HUES6 (cell line): ENCODE results near the gene SIDT2.
"Not testable (repeated sequence)": the region's sequence is repeated elsewhere in the genome, so short reads cannot be mapped to it uniquely, and the experiment has no call there.

Experiments
- H3K27ac ChIP-seq: 2 replicates; pipeline ENCODE4 v1.7.0; 2013; ENCODE audit warnings: low read depth, mild to moderate bottlenecking, low read length, inconsistent platforms
- H3K27me3 ChIP-seq: 2 replicates; pipeline ENCODE4 v1.6.1; 2013; ENCODE audit warnings: low read length; ENCODE audit not compliant: control insufficient read depth, insufficient read depth
- H3K36me3 ChIP-seq: 2 replicates; pipeline ENCODE4 v1.6.1; 2013; ENCODE audit warnings: low read length; ENCODE audit not compliant: control insufficient read depth, insufficient read depth
- H3K4me1 ChIP-seq: 2 replicates; pipeline ENCODE4 v1.6.1; 2013; ENCODE audit warnings: low read length; ENCODE audit not compliant: control insufficient read depth, insufficient read depth
- H3K4me3 ChIP-seq: 2 replicates; pipeline ENCODE4 v1.5.1; 2013; ENCODE audit warnings: low read depth, low read length
- H3K9ac ChIP-seq: one replicate; pipeline ENCODE4 v1.6.1; 2013; ENCODE audit warnings: mild to moderate bottlenecking, low read length
- H3K9me3 ChIP-seq: 2 replicates; pipeline ENCODE4 v1.6.1; 2013; ENCODE audit warnings: low read depth, low read length; ENCODE audit not compliant: control insufficient read depth, insufficient read depth

SIDT2 gene

DNA sequence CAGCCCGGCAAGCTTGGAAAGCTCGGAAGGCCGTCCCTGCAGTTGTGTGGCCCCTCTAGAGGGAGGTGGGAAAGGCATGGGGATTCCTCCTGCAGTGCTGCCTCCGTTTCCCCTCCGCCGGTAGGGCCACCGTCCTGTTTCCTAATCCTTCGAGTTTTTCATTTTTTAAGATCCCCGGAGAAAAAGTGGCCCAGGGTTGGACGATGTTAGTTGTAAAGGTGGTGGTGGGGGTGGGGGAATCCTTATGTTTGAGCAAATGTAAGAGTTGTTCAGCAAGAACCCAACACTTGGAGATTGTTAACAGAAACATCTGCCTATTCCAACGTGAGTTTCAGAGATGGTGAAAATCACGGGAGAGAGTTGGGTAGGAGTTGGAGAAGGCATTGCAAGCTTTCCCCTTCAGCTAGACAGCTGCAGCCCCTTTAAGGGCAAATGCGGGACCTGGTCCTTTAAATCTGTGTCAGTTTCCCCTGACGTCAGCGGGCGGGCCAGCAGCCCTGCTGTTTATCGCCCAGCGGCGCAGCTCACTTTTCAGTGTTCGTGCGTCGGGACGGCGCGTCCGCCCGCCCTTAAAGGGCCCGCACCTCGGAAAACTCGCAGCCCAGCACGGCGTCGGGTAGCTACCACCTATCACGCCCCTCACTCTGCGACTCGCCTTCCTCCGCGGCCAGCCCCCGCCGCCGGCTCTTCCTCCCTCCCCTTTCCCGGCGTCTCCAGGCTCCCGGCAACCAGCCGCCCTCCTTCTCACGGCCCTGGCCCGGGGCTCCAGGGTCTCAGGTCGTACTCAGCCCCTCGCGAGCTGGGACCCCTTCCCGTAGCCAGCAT is at the start of gene SIDT2:
TSS of gene SIDT2 (plus strand) at position 534 of the 825 bp plus-strand sequence. CDS start 521 bp downstream, outside the sequence.
- Histone ChIP-seq H3K27me3 (no peaks in the 10 kb centered on the region), H3K9ac (peak within 1 kb of the TSS; percentile 87), H3K9me3 (no peaks in the 10 kb centered on the region), H3K27ac (peak within 1 kb of the TSS; percentile 23; the same call in 1 of the 2 replicates), H3K36me3 (peaks cover 10% of the 10 kb centered on the region), H3K4me3 (peak within 1 kb of the TSS; percentile 89), H3K4me1 (peaks cover 17% of the 10 kb centered on the region)

DNA sequence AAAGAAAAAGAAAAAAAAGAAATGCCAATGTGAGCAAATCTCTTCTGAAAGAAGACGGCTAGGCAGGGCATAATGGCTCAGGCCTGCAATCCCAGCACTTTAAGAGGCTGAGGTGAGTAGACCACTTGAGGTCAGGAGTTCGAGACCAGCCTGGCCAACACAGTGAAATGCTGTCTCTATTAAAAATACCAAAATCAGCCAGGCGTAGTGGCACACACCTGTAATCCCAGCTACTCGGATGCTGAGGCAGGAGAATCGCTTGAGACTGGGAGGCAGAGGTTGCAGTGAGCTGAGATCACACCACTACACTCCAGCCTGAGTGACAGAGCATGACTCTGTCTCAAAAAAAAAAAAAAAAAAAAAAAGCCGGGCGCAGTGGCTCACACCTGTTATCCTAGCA is 48.1 kb upstream of the SIDT2 start:
- not testable (repeated sequence) for H3K36me3 ChIP-seq

DNA sequence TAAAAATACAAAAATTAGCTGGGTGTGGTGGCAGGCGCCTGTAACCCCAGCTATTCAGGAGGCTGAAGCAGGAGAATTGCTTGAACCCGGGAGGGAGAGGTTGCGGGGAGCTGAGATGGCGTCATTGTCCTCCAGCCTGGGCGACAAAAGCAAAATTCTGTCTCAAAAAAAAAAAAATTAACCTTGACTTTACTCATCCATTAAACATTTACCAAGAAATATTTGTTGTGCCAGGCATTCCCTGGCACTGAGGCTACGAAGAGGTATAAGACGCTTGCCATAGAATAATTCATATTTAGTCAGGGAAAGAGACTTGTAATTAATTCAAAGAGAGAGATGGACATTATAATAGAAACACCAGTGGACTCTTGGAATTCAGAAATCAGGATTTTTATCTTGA is 47.7 kb upstream of the SIDT2 start:
- peaks cover 3% of the 10 kb centered on the region; the same call in 1 of the 2 replicates for H3K27me3 ChIP-seq
- H3K9me3 ChIP-seq = no peaks in the 10 kb centered on the region
- no peak overlapping the region for H3K27ac ChIP-seq
- no peak overlapping the region for H3K4me3 ChIP-seq
- no peaks in the 10 kb centered on the region for H3K4me1 ChIP-seq
- no peaks in the 10 kb centered on the region for H3K36me3 ChIP-seq
- H3K9ac ChIP-seq = no peak overlapping the region

More for the DNA sequence above, 48.1 kb upstream of the SIDT2 start:
- H3K4me3 ChIP-seq, H3K27ac ChIP-seq, H3K9me3 ChIP-seq, H3K9ac ChIP-seq, H3K4me1 ChIP-seq, H3K27me3 ChIP-seq: not testable (repeated sequence)

DNA sequence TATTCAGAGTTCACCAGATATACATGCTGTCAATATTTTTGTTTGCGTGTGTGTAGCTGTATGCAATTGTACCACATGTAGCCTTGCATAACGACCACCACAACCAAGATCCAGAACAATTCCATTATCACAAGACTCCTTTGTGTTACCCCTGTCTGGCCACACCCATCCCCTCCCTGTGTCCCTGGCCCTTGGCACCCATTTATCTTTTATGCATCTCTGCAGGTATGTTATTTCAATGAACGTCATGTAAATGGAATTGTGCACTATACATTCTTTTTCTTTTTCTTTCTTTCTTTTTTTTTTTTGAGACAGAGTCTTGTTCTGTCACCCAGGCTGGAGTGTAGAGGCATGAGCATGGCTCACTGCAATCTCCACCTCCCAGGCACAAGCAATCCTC is 44.1 kb upstream of the SIDT2 start:
- Histone ChIP-seq H3K36me3 (no peaks in the 10 kb centered on the region), H3K4me3 (no peak overlapping the region), H3K4me1 (peaks cover 3% of the 10 kb centered on the region; the same call in 1 of the 2 replicates), H3K9me3 (no peaks in the 10 kb centered on the region), H3K27ac (no peak overlapping the region), H3K27me3 (no peaks in the 10 kb centered on the region), H3K9ac (no peak overlapping the region)

DNA sequence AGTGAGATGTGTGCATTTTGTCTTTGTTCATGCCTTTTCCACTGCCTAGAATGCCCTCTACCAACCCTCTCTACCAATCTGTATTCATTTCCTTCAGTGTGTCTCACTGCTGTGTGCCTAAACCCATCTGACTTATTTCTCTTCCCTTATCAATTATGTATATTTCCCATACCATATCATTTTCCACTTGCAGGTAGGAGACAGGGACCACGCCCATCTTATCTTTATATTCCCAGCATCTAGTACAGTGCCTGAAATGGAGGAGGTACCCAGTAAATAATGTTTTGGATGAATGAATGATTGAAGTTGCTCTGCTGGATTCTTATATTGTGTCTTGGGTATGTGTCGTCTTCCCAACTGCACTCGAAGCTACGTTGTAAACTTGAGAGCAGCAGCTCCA is 43.6 kb upstream of the SIDT2 start:
- not testable (repeated sequence) for H3K9ac ChIP-seq, H3K9me3 ChIP-seq, H3K27me3 ChIP-seq, H3K27ac ChIP-seq, H3K4me1 ChIP-seq, H3K36me3 ChIP-seq, H3K4me3 ChIP-seq

DNA sequence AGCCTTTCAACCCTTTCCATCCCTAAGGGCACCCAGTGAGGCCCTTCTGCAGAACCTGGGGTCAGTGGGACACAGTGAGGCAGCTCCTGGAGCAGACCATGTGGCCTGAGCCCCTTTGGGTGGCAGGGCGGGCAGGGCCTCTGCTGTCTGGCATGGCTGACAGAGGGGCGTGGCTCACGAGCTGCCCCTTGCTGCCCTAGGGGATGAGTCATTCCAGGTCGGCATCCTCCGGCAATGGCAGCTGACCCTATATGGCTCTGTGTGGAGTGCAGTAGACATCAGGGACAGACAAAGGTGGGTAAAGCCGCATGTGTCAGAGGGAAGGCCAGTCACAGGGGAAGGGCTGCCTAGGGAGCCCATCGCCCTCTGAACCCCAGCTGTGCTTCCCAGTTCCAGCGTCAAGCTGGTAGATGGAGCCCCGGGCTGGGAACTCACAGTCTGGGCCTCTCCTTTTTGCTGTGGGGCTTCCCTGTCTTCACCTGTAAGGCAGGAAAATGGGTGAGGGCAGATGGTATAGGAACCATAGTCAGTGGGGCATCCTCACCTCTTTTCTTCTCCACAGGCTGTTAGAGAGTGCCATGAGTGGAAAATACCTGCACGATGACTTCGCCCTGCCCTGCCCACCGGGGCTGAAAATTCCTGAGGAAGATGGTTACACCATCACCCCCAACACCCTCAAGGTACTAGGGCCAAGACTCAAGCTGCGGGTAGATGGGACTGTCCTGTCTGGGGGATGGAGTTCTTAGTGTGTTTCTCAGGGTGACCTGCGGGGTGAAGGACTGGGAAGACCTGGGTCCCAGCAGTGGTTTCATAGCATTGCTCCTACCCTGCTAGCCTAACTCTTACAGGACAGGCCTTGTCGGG is 41.1 kb upstream of the SIDT2 start:
- not testable (repeated sequence) for H3K9ac ChIP-seq, H3K27ac ChIP-seq, H3K4me3 ChIP-seq, H3K4me1 ChIP-seq, H3K36me3 ChIP-seq, H3K9me3 ChIP-seq, H3K27me3 ChIP-seq

DNA sequence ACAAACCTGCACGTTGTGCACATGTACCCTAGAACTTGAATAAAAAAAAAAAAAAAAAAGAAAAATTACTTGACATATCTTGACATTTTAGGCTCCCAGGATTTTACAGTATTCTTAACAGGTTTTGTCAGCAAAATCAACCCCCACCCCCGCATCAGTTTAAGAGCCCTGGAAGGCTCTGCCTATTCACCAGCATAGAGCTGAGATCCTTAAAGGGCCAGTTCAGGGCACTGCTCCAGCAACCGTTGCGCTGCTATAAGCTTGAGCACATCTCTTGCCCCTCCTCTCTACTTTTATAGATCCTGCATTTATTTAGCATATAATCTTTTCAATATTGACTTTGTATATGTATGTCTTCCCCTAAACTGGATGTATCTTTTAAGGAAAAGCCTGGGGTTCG is 35.2 kb upstream of the SIDT2 start:
- Histone ChIP-seq H3K4me1 (peaks cover 10% of the 10 kb centered on the region), H3K4me3 (peak overlapping the region; percentile 81), H3K9ac (peak overlapping the region; percentile 93), H3K27ac (peak overlapping the region; percentile 92; the same call in 1 of the 2 replicates), H3K27me3 (no peaks in the 10 kb centered on the region), H3K36me3 (peaks cover 27% of the 10 kb centered on the region), H3K9me3 (no peaks in the 10 kb centered on the region)

DNA sequence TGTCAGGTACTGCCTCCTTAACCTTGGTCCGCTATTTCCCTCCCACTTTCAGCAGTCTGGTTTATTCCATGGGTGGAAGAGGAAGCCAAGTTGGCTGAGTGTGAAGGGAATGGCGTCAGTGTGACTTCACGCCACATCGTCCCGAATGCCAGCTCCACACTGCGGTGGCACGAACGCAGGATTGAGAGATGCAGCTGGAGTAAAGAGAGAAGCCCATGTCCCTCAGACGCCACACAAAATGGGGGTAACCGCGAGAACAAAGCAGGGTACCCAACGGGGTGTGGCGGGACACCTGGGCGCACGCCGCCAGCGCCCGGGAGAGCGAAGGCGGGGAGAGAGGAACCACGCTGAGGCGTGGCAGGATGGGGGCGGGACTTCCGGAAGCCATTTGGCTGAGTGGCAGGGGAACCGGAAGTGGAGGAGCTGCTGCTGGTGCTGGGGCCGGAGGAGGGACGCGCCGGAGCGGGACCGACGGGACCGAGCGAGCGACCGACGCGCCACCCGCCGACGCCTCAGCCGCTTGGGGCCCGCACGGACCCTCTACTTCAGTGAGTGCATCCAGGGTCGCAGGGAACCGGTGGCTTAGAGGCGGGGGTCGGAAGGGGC is 34.6 kb upstream of the SIDT2 start, which contains the start of gene PAFAH1B2:
TSS of gene PAFAH1B2 (plus strand) at position 417 of the 606 bp plus-strand sequence. CDS start 8,161 bp downstream, outside the sequence.
- Histone ChIP-seq H3K27me3 (no peaks in the 10 kb centered on the region), H3K9ac (peak within 1 kb of the TSS; percentile 93), H3K4me1 (peaks cover 10% of the 10 kb centered on the region), H3K36me3 (peaks cover 31% of the 10 kb centered on the region), H3K27ac (peak within 1 kb of the TSS; percentile 92), H3K9me3 (no peaks in the 10 kb centered on the region), H3K4me3 (peak within 1 kb of the TSS; percentile 81)

DNA sequence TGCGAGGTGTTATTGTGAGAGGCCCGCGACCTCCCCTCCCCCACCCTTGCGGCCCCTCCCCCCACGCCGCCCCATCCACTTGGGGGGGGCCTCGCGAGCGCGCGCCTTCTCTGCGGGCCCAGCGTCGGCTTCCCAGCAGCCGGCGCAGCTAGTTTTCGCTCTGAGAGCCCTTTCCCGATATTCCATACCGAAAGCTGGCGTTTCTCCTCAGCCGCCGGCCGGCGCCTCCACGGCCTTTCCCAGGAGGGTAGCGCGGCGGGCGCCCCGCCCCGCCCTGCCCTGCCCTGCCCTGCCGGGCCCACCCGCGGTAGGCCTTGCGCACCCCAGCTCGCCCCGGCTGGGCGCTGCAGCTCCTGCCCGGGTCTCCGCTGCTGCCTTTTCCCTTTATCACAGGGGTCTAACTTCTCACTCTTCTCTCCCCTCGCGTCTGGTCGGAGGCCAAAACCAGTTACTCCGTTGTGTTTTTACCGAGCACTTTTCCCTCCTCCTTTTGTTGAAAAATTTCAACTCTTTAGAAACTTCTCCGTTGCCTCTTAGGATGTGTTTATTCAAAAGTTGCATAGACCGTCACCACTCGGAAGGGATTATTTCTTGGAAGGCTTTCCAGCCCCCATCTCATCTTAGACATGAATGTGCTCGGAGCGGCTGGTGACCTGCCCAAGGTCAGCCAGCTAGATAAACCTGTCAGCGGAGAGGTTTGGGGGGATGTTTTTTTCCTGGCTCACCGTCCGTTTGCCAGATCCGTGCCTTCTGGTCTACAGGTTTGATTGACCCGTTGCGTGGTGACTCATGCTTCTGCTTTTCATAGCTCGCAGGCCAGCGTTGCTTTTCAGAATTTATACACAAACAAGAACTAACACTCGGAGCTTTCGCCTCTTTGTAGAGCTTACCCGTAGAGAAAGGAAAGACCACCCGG is 33.8 kb upstream of the SIDT2 start:
- H3K27ac ChIP-seq = peak overlapping the region; percentile 92
- H3K9me3 ChIP-seq = no peaks in the 10 kb centered on the region
- H3K27me3 ChIP-seq = no peaks in the 10 kb centered on the region
- H3K36me3 ChIP-seq = peaks cover 31% of the 10 kb centered on the region
- peak overlapping the region; percentile 93 for H3K9ac ChIP-seq
- H3K4me1 ChIP-seq = peaks cover 10% of the 10 kb centered on the region
- H3K4me3 ChIP-seq = peak overlapping the region; percentile 81

DNA sequence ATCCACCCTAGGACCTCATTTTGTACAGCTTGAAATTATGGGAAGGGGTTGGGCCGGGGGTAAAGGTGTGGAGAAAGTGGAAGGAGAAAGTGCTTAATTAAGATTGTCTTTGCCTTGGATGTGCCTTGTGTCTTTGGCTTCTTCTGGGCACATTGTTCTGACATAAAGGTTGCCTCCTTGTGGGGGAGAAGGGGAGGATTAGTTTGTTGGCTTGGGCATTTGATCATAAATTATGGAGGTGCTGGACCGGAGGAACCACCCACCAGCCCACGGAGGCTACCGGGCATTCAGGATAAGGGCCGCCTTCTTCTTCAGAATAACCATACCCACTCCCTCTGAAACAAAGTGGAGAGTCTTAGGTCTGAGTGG is 33.2 kb upstream of the SIDT2 start:
- Histone ChIP-seq H3K4me1 (peaks cover 10% of the 10 kb centered on the region), H3K36me3 (peaks cover 35% of the 10 kb centered on the region), H3K9me3 (no peaks in the 10 kb centered on the region), H3K9ac (peak overlapping the region; percentile 93), H3K27me3 (no peaks in the 10 kb centered on the region), H3K4me3 (peak overlapping the region; percentile 81), H3K27ac (peak overlapping the region; percentile 53; the same call in 1 of the 2 replicates)
